GM12873 (cell line): ENCODE data around the gene ARID1B.

Source experiments
- CTCF ChIP-seq: IDR thresholded peaks from 2 replicates; pipeline ENCODE4 v1.5.1; 2012; ENCODE audit warnings: low read depth, mild to moderate bottlenecking, moderate library complexity, low read length, control low read depth; ENCODE audit not compliant: insufficient read depth; ENCODE audit errors: missing control alignments

The ARID1B gene

GRCh38 chr6:156822747-156823206 is 45.6 kb downstream of the ARID1B start:
- TF ChIP-seq CTCF, result no peak

- TF ChIP-seq CTCF, result no peak
Measured at GRCh38 chr6:156824142-156824541, 47.0 kb downstream of the ARID1B start.

- no peak for TF ChIP-seq CTCF
Measured at GRCh38 chr6:156825475-156825874, 48.3 kb downstream of the ARID1B start.

GRCh38 chr6:156826290-156826955 is 49.2 kb downstream of the ARID1B start:
- TF ChIP-seq CTCF, result no peak

- no peak for TF ChIP-seq CTCF
Measured at GRCh38 chr6:156827382-156827781, 50.2 kb downstream of the ARID1B start.

GRCh38 chr6:156828280-156828703 is 51.1 kb downstream of the ARID1B start:
- TF ChIP-seq CTCF, result no peak

GRCh38 chr6:156830126-156830525 is 52.9 kb downstream of the ARID1B start:
- no peak for TF ChIP-seq CTCF
